ENCODE measurements around the gene SELENOF.

- TF ChIP-seq CTCF (conservative IDR thresholded peaks at IDR 0.05; ENCODE audit: low read length) (no peak), EZH2phosphoT487 (IDR thresholded peaks at IDR 0.05; ENCODE audit: borderline replicate concordance, low read depth, low read length) (no peak)
Observed at GRCh38 chr1:86924324-86924960, 10.5 kb upstream of the SELENOF start.
